ENCODE data around the gene BRPF3. TPM values are rescaled to one million over a fixed set of nuclear protein-coding genes. Genes with fewer than 3 reads are reported as not detected.

The BRPF3 gene
- total and polyA plus RNA-seq, 9 of the 15 experiments (the other 6 are each of a cell fraction or from before 2014, with no cell fraction given), result 2.2 to 19.3 (median 8.0) TPM

GRCh38 chr6:36265744-36266143 is 69.2 kb downstream of the BRPF3 start:
- FAIRE-seq (no peak), ATAC-seq (no peak), DNase-seq (ENCODE audit: extremely low read depth in 1 of 4, low spot score in 3 of 4) (no peak)
- WGBS (ENCODE audit: insufficient coverage, low coverage, missing lambda C conversion rate), result 8% methylated on average over 1 of the region's 1 CpG
- no peaks in the 10 kb centered on the region for H3K9me3 ChIP-seq (replicated peaks; ENCODE audit: control insufficient read depth, insufficient read depth, low read depth, low read length)
- no peaks in the 10 kb centered on the region for H4K20me1 ChIP-seq (replicated peaks; ENCODE audit: control insufficient read depth, insufficient read depth, low read length)
- CTCF ChIA-PET (ENCODE audit: low intra/inter-chr PET ratio), result no interaction called here
- H3K27me3 ChIP-seq (ENCODE audit: control insufficient read depth in 2 of 2, insufficient read depth in 2 of 2, low read length in 2 of 2), result peaks cover 33 to 48% of the 10 kb centered on the region in 2 experiments; a peak in 4 of 5 replicates
- POLR2A ChIA-PET, result no interaction called here
- H3K4me1 ChIP-seq (replicated peaks in 1 of 2; ENCODE audit: control insufficient read depth in 2 of 2, insufficient read depth in 2 of 2, low read length in 2 of 2), result peaks cover 6 to 25% of the 10 kb centered on the region in 2 experiments; a peak in 4 of 5 replicates
- no peak overlapping the region for H3K4me2 ChIP-seq (ENCODE audit: insufficient read depth, low read length)
- H3K4me3 ChIP-seq, result no peak overlapping the region
- no peak overlapping the region for H3K27ac ChIP-seq (ENCODE audit: extremely low read depth, low read depth, low read length)
- no TSS peak for BruUV-seq (replicated peaks)
- H3K9me1 ChIP-seq (ENCODE audit: control insufficient read depth, insufficient read depth, low read length), result no peaks in the 10 kb centered on the region
- no peak for TF ChIP-seq MTF1 (CRISPR knock-in tag; IDR thresholded peaks at IDR 0.05; ENCODE audit: borderline replicate concordance)
- no peak for TF ChIP-seq ZNF124 (CRISPR knock-in tag; IDR thresholded peaks at IDR 0.05)
- no peak for TF ChIP-seq TEAD2 (tag; IDR thresholded peaks at IDR 0.05)
- no peak for TF ChIP-seq CSDE1 (IDR thresholded peaks at IDR 0.05)
- TF ChIP-seq PTTG1 (tag; IDR thresholded peaks at IDR 0.05; ENCODE audit: low read depth), result no peak
- no peak for TF ChIP-seq DMBX1 (CRISPR knock-in tag; IDR thresholded peaks at IDR 0.05; ENCODE audit: borderline replicate concordance)
- TF ChIP-seq FOXO4 (CRISPR knock-in tag; IDR thresholded peaks at IDR 0.05), result no peak
- TF ChIP-seq CBX3 (IDR thresholded peaks at IDR 0.05; ENCODE audit: borderline replicate concordance in 1 of 2, low read length in 2 of 2), result peak in 1 of 2 experiments; percentile 39; a peak in 1 of 3 replicates
- peak in 1 of 2 experiments; percentile 51; a peak in 2 of 4 replicates for TF ChIP-seq TRIM24 (IDR thresholded peaks at IDR 0.05)
- TF ChIP-seq FOSL1 (tag; conservative IDR thresholded peaks at IDR 0.05), result no peak
- peak; percentile 50; the same call in 1 of the 2 replicates for TF ChIP-seq ATF7 (IDR thresholded peaks at IDR 0.05)
- TF ChIP-seq, protein P1, sequence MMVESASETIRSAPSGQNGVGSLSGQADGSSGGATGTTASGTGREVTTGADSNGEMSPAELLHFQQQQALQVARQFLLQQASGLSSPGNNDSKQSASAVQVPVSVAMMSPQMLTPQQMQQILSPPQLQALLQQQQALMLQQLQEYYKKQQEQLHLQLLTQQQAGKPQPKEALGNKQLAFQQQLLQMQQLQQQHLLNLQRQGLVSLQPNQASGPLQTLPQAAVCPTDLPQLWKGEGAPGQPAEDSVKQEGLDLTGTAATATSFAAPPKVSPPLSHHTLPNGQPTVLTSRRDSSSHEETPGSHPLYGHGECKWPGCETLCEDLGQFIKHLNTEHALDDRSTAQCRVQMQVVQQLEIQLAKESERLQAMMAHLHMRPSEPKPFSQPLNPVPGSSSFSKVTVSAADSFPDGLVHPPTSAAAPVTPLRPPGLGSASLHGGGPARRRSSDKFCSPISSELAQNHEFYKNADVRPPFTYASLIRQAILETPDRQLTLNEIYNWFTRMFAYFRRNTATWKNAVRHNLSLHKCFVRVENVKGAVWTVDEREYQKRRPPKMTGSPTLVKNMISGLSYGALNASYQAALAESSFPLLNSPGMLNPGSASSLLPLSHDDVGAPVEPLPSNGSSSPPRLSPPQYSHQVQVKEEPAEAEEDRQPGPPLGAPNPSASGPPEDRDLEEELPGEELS (CRISPR knock-in tag; IDR thresholded peaks at IDR 0.05; ENCODE audit: borderline replicate concordance), result no peak
- TF ChIP-seq NR2C1 (IDR thresholded peaks at IDR 0.05), result no peak
- TF ChIP-seq NR2C1 (tag; IDR thresholded peaks at IDR 0.05), result no peak
- TF ChIP-seq ZNF695 (CRISPR knock-in tag; IDR thresholded peaks at IDR 0.05), result no peak
- no peaks in the 10 kb centered on the region for H3K36me3 ChIP-seq (ENCODE audit: control insufficient read depth, insufficient read depth, low read length)
- no peak overlapping the region for H3K9ac ChIP-seq (ENCODE audit: insufficient read depth in 1 of 2, low read depth in 2 of 2, low read length in 2 of 2)
- H2AFZ ChIP-seq (ENCODE audit: low read depth, low read length), result no peak overlapping the region
- no peaks in the 10 kb centered on the region for H3K79me2 ChIP-seq (ENCODE audit: control insufficient read depth, insufficient read depth, low read length)
- in situ Hi-C loops (cut with MboI), result no loop called here
- intact Hi-C loops (cut with micrococcal nuclease), result no loop called here
